ENCODE measurements around the gene LCLAT1. TPM values are rescaled to one million over a fixed set of nuclear protein-coding genes. Genes with fewer than 3 reads are reported as not detected.

LCLAT1 gene
- total and polyA plus RNA-seq, 2 of the 4 experiments (the other 2 are of a cell fraction) = 7.5 to 11.5 TPM

DNA sequence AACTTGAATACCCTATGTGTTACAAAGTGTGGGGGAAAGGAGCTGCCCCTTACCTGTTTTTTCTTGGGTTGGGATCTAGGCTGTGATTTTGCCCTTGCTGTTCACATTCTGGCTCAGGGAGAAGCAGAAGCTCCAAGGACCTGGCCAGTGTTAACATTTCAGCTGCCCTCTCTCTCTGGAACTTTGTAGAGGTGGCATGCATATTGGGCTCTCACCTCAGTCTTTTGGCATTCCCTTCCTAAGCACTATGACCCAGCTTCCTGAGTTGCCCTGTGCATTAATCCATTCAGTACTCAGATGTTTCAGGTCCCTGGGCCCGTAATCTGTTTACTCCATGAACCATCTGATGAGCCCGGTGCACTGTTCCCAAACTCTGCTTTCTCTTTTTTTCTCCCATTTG, 12.1 kb downstream of the LCLAT1 start:
- DNase-seq = no peak
- Histone ChIP-seq H3K18ac (ENCODE audit: low read depth, low read length) (no peak overlapping the region), H3K9me1 (ENCODE audit: insufficient read depth, low read length) (peaks cover 3% of the 10 kb centered on the region), H2BK20ac (ENCODE audit: low read depth, low read length) (no peak overlapping the region), H3K36me3 (ENCODE audit: control insufficient read depth, insufficient read depth, low read length) (no peaks in the 10 kb centered on the region; the same call in 1 of the 2 replicates), H3K56ac (ENCODE audit: extremely low read depth, insufficient read depth, low read length) (no peak overlapping the region), H4K91ac (ENCODE audit: insufficient read depth, low read depth, low read length) (peak overlapping the region; percentile 49; the same call in 1 of the 2 replicates), H3K14ac (replicated peaks; ENCODE audit: low read depth, low read length) (0 out of 2 replicates have a peak overlapping the region, but pooled peaks have one; percentile 8), H3K4me2 (ENCODE audit: low read depth, low read length) (no peak overlapping the region), H3K9me3 (ENCODE audit: control insufficient read depth, insufficient read depth, low read length) (no peaks in the 10 kb centered on the region), H2BK15ac (ENCODE audit: low read depth, low read length) (peak overlapping the region; percentile 3; the same call in 1 of the 3 replicates), H3K23ac (ENCODE audit: low read depth, low read length) (no peak overlapping the region), H4K20me1 (ENCODE audit: insufficient read depth, low read length) (no peaks in the 10 kb centered on the region), H2BK5ac (ENCODE audit: low read depth, low read length, poor library complexity, severe bottlenecking) (no peak overlapping the region), H4K5ac (ENCODE audit: low read depth, low read length) (no peak overlapping the region; the same call in 1 of the 2 replicates), H3K79me1 (ENCODE audit: low read depth in 1 of 2, low read length in 2 of 2) (peaks cover 45 to 61% of the 10 kb centered on the region in 2 experiments), H3K4me1 (ENCODE audit: control insufficient read depth, insufficient read depth, low read length) (peaks cover 10% of the 10 kb centered on the region), H3K27ac (ENCODE audit: insufficient read depth, low read length) (no peak overlapping the region), H3K4ac (ENCODE audit: low read depth, low read length) (no peak overlapping the region), H2AK5ac (ENCODE audit: low read depth, low read length) (no peak overlapping the region; the same call in 1 of the 2 replicates), H3K27me3 (ENCODE audit: control insufficient read depth, insufficient read depth, low read length) (no peaks in the 10 kb centered on the region), H2BK120ac (ENCODE audit: low read depth, low read length) (no peak overlapping the region), H2AK9ac (replicated peaks; ENCODE audit: low read depth, low read length, poor library complexity) (no peak overlapping the region), H3K9ac (ENCODE audit: low read depth, low read length) (no peak overlapping the region), H4K8ac (ENCODE audit: low read depth in 2 of 2, low read length in 2 of 2) (peak overlapping the region in 1 of 2 experiments; percentile 11; a peak in 1 of 4 replicates), H3K4me3 (ENCODE audit: insufficient read depth, low read depth, low read length) (no peak overlapping the region), H2AFZ (replicated peaks; ENCODE audit: low read length, poor library complexity) (no peak overlapping the region)
- intact Hi-C loops (cut with micrococcal nuclease) (no loop called here), in situ Hi-C loops (cut with MboI; ENCODE audit: low sequenced_read_pairs) (no loop called here), dilution Hi-C loops (cut with HindIII; ENCODE audit: low sequenced_read_pairs, unreplicated experiment) (no loop called here)
- ChIA-PET POLR2A (ENCODE audit: unreplicated experiment) (no interaction called here), CTCF (interaction anchor here (1.2 kb wide), 1 partner anchor 194 kb away, joined by 3 read pairs; no protein-coding TSS in a partner anchor)
- 100% methylated on average over 1 of the region's 2 CpGs; no CpG with 5 or more reads in 1 of the 2 experiments for WGBS, 2 experiments (ENCODE audit: extremely low coverage in 2 of 2, insufficient read length in 1 of 2)
- no TSS peak for BruUV-seq (replicated peaks)
- TF ChIP-seq, protein P1, sequence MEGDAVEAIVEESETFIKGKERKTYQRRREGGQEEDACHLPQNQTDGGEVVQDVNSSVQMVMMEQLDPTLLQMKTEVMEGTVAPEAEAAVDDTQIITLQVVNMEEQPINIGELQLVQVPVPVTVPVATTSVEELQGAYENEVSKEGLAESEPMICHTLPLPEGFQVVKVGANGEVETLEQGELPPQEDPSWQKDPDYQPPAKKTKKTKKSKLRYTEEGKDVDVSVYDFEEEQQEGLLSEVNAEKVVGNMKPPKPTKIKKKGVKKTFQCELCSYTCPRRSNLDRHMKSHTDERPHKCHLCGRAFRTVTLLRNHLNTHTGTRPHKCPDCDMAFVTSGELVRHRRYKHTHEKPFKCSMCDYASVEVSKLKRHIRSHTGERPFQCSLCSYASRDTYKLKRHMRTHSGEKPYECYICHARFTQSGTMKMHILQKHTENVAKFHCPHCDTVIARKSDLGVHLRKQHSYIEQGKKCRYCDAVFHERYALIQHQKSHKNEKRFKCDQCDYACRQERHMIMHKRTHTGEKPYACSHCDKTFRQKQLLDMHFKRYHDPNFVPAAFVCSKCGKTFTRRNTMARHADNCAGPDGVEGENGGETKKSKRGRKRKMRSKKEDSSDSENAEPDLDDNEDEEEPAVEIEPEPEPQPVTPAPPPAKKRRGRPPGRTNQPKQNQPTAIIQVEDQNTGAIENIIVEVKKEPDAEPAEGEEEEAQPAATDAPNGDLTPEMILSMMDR (conservative IDR thresholded peaks at IDR 0.05; ENCODE audit: low read depth, low read length) = no peak
- TF ChIP-seq MAFK (IDR thresholded peaks at IDR 0.05; ENCODE audit: low read depth, low read length) (no peak), MAZ (IDR thresholded peaks at IDR 0.05; ENCODE audit: borderline replicate concordance, low read depth, low read length) (no peak), CHD1 (IDR thresholded peaks at IDR 0.05; ENCODE audit: low read depth, low read length) (no peak), POLR2A (IDR thresholded peaks at IDR 0.05; ENCODE audit: low read depth, low read length) (no peak), BHLHE40 (IDR thresholded peaks at IDR 0.05; ENCODE audit: low read depth, low read length) (no peak), CEBPB (IDR thresholded peaks at IDR 0.05; ENCODE audit: low read depth, low read length) (no peak), NFE2L2 (IDR thresholded peaks at IDR 0.05; ENCODE audit: low read depth, low read length) (no peak), FOS (IDR thresholded peaks at IDR 0.05; ENCODE audit: low read depth, low read length) (no peak), MXI1 (IDR thresholded peaks at IDR 0.05; ENCODE audit: borderline replicate concordance, low read depth, low read length) (no peak)
- ATAC-seq (ENCODE audit: low read depth) = no peak
